GM15510 (cell line): ENCODE measurements around the gene SLC35F4.

ENCODE experiments used
- POLR2A ChIP-seq: IDR thresholded peaks from 3 replicates; pipeline ENCODE4 v1.6.1; 2011; ENCODE audit warnings: borderline replicate concordance; ENCODE audit not compliant: insufficient read length; ENCODE audit errors: extremely low read depth

Gene SLC35F4

DNA sequence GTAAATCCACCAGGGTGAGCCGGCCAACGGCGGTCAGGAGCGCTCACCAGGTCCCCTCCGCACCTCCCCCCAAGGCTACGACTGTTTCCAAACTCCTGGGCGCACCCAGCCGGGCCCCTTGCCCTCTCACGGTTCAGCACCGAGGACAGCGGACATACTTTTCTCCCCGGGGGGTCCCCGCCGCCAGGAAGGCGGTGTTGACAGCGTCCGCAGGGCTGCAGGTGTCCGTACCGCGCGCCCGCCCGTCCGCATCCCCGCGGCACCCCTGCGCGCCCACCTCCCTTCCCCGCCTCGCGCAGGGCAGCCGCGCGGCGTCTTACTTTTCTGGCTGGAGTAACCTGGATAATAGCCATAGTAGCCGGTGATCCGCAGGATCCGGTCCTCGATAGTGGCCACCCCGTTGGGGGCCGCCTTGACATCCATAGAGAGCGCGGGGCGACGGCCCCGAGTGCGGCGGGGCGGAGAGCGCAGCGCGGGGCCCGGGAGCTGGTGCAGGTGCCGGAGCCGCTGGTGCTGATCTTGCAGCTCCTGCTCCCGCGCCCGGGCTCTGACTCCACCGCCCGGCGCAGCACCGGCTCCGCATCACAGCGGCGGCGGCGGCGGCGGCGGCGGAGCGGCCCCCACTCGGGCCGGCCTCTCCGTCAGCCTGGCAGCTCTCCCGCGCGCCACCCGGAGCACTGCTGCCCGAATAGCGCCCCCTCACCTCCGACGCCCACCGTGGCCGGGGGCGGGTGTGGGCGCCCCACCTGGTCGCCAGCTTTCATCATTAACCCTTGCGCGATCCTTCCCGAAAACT lies at the start of gene SLC35F4:
Gene SLC35F4, minus strand, starts transcription at position 690 of the 796 bp plus-strand sequence.
- TF ChIP-seq POLR2A: no peak

DNA sequence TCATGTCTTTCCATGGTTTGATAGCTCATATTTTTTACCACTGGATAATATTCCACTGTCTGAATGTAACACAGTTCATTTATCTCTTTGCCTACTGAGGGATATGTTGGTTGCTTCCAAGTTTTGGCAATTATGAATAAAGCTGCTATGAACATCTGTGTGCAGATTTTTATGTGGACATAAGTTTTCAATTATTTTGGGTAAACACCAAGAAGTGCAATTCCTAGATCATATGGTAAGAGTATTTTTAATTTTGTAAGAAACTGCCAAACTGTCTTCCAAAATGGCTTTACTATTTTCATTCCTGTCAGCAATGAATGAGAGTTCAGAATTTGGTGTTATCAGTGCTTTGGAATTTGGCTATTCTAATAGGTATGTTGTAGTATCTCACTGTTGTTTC lies 43.7 kb upstream of the SLC35F4 start:
- TF ChIP-seq POLR2A: no peak

DNA sequence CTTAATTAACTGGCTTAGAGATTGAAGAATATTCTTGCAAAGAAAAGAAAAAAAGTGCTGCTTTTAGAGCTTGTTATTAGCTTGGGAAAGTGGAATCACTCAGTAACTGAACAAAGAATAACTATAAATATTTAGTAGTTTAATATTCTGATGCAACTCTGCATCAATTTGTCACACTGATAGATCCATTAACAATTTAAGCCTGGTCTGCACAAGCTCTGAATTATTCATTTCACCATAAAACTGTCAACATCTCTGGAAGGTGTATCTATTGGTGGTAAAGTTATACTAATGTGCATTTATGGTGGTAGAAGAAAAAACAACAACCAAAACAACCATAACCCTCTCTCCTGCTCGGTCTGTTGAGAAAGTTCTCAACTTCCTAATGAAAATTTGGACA lies 38.1 kb upstream of the SLC35F4 start:
- TF ChIP-seq POLR2A: no peak

DNA sequence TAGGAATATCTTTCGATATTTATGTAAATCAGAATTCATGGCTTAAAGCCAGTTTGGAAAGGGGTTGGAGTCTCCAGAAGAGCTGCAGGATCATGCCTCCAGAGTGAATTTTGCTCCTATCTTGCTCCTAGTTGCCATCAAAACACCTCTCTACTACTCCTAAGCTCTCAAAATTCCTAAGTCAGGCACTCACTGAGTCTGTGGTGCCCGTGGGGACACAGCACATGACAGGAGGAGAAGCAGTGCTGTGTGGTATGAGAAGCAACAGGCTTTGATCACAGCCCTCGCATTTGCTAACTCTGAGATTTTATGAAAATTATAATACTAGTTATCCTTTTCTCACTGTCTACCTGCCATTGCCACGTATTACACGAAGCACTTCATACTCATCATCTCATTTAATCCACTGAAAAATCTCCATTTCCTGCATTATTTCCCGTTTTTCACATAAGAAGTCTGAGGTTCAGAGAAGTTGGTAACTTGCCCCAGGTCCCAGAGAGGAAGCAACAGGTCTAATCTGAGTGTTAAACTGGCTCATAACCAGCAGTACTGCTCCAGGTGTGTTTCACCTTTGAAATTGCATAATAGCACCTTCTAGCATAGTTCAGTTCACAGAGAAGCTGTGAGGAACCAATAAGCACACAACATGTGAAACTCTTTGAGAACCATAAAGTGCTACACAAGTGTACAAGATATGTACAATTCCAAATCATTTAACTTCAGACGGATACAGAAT lies 33.1 kb upstream of the SLC35F4 start:
- no peak for TF ChIP-seq POLR2A

DNA sequence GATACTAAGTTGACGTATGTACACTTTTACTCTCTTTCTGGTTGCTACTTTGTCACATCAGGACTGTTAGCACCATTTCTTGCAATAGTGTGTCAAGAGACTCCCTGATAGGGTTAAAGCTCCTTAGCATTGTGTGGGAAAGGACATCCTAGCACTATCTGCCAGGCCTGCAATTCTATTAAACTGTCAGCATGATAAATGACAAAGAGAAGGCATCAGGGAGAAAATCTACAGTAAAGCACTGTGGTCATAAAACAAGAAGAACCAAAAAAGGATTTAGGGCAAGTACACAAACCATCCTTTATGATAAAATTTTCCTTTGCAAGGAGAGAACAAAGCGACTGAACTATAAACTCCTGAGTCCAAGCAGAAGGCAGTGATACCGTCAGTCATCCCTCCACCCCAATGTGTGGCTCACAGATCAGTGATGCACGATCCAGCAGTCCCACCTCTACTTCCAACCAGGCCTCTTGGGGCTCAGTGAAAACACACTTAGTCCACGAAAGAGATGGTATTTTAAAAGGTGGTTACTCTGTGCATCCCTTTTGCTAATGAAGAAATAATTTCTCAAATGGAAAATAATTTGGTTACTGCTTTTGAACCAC lies 31.4 kb upstream of the SLC35F4 start:
- no peak for TF ChIP-seq POLR2A

DNA sequence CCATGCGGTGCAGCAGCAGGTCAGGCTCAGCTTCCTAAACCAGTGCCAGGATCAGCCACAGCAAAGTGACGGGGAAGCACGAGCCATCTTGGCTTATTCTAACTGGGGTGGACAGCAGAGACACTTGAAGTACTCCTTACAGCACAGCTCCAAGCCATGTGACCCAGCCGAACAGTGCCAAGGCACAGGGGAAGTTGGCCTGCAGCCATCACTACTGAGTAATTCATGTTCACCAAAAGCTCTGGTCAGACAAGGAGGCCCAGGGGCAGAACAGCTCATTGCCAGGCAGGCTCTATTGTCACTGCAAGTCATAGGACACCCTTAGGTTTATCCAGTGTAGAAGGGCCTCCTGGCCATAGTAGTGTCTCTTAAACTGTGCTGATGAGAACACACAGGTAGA lies 23.4 kb upstream of the SLC35F4 start:
- no peak for TF ChIP-seq POLR2A

DNA sequence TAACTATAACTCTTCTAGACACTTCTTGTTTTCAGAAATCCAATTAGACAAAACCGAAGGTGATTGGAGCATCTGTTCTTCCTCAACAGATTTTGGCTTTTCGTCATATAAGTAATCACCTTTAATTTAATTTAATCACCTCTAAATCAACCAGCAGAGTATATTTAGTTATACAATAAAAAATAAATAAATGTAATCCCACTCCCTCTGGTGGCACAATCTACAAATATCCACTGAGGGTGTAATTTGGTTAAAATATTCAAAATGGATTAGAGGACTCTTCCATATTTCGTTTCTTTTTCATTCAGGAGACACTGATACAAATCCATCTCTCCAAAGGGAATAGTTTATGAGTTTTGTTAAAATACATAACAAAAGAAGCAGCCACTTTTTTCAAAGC lies 18.3 kb upstream of the SLC35F4 start:
- no peak for TF ChIP-seq POLR2A

DNA sequence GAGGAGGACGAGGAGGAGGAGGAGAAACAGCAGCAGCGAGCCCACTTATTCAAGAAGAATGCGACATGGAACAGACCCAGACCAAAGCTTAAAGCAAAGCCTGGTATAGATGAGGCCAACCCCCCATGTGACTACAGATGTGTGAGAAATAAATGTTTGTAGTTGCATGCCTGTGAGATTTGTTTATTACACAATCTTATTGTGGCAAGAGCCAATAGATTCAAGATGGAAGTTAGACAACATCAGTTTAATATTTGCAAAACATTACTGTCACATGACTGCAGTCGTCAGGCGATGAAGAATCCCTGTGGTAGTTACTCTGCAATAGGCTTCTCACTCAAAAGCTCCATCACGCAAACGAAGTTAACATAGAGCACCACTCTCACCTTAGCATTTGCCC lies 17.2 kb upstream of the SLC35F4 start:
- TF ChIP-seq POLR2A: no peak

DNA sequence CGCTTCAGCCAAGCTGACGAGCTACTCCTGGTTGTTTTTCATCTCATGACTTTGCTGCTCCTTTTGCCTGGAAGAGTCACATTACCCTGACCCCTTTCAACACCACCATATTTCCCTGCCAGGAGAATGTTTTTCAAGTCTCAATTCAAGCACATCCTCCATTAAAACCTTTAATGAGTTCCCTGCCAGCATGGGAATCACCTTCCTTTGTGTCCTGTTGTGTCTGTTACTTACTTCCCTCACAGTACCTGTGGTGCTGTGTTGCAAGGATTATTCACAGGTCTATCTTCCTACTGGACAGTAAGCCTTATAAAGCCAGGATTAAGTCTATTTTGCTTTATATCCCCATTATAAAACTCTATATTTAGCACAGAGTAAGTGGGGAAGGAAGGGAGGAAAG lies 13.6 kb upstream of the SLC35F4 start:
- TF ChIP-seq POLR2A: no peak

DNA sequence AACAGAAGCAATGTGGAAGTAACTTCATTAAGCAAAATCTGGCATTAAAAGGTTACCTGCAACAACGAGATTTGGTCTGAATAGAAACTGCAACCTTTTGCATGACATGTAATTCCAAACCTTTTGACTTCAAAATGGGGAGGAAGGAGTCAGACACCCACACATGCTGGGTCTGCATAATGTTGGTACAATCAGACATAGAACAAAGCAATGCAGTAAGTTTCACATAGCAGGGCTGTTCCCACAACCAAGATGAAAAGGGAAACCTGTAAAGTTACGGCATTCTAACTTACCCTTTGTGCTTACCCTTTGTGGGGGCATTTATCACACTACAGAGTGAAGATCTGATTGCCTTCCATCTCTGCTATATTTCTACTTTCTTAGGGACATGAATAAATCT lies 10.1 kb upstream of the SLC35F4 start:
- no peak for TF ChIP-seq POLR2A

DNA sequence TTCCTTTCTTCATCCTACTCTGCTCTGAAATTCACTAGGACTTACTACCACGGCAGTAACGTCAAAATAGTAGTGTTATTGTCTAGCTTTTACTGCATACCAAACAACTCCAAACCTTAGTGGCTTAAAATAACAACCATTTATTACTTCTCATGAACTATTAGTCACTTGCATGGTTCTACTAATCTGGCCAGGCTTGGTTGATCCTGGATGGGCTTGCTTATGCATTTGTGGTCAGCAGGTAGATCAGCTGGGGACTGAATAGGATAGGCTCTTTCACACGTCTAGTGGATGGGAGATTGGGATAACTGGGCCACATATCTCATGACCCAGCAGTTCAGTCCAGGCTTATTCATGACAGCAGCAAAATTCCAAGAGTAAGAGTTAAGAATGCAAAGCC lies 9.4 kb upstream of the SLC35F4 start:
- no peak for TF ChIP-seq POLR2A

DNA sequence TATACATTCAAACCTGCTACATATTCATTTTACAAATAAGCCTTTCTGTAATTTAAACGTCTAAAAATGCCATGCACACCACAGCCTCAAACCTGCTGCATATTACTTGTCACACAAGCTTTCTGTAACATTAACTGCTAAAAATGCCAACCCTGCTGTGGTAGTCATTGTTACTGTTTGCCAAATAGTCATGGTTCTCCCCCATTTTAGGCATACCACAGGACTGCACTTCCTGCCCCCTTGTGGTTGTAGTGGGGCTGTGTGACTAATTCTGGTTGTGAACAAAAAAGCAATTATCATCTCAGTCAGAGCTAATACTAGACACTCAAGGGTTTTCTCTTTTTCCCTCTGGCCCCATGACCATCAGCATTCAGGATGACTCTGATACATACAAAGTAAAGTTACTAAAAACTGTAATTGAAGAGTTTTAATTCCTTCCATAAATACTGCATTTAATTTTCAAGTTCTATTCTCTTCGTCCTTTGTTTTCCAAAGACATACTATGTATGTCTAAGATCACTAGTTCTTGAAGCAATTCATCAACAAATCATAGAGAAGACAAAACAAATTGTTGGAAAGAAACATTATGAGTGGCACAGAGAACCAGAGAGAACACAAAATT lies 5.7 kb upstream of the SLC35F4 start:
- no peak for TF ChIP-seq POLR2A

DNA sequence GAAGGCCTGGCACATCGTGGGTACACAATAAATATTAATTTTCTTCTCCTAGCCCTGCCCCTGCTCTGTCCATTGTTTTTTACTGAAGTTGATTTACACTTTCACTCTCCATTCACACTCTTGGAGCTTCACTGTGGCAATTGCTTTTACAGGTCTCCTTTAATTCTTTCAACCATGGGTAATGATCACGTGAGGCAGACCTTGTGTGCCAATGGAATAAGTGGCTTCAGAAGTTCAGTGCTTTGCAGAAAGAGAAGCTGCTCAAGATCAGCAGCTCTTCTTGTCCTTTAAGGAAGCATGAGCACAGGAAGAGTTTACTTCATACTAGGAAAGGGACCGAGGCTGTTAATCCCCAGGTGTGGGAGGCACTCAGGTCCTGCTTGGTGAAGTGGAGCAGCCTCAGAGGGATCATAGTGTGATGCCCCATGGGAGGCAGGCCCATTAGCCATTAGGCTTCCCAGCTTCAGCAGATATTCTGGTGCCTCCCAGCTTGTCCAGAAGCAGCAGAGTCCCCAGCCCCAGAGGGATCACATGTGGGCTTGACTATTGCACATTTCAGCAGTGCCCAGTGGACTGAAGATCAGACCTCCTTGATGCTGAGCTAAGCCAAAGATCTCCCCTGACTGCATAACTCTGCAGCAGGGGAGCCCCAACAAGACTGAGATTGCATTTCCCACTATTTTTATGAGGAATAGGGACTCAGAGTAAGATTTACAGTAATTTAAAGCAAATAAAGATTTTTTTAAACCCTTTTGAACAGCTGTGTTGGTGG lies 5.0 kb upstream of the SLC35F4 start:
- TF ChIP-seq POLR2A: no peak

DNA sequence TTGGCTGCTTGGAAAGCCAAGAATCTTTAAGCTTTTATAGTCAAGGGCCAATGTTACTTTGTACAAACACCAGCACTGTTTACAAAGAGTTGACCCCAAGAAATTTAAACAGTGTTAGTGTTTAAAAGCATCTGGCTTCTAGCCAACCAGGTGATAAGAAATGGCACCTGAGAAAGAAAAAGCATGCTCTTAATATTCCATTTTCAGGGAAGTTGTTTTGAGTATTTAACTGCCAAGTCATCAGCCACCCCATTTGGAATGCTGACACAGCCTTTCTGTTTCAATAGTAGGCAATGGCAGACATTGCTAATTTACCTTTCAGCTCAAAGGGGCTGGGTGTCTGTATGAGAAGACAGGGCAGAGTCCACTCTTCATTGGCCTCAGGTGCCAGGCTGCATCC lies 3.7 kb upstream of the SLC35F4 start:
- no peak for TF ChIP-seq POLR2A
